SU-DHL-6 (cell line): Measurements from ENCODE around the gene PODN.

Experiments used
- EZH2phosphoT487 ChIP-seq: fragments of 200-600 bp; sonication (generic), shearing (Covaris generic); conservative IDR thresholded peaks from 2 replicates; pipeline ENCODE4 v1.6.1; 2018; ENCODE audit warnings: mild to moderate bottlenecking, antibody characterized with exemption, low read length, moderate library complexity, mixed read lengths
- TF ChIP-seq, protein P1 (sequence below): fragments of 200-600 bp; sonication (generic); IDR thresholded peaks from one replicate; pipeline ENCODE4 v1.5.1; 2017; ENCODE audit warnings: antibody characterized with exemption, mild to moderate bottlenecking, low read length, moderate library complexity; ENCODE audit not compliant: insufficient read depth, poor library complexity, severe bottlenecking

DNA sequence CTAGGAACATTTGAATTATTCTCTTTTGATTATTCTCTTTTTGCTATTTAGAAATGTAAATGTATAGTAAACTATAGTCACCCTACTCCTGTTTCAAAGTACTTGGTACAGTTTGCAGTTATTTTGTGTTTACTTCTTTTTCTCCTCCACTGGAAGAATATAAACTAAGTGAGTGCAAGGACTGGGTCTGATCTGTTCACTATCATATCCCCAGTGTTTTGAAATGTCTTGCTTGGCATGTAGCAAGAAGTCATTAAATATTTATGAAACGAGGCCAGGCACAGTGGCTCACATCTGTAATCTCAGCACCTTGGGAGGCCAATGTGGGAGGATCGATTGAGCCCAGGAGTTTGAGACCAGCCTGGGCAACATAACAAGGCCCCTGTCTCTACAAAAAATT lies 35.8 kb upstream of the PODN start:
- TF ChIP-seq, protein P1, sequence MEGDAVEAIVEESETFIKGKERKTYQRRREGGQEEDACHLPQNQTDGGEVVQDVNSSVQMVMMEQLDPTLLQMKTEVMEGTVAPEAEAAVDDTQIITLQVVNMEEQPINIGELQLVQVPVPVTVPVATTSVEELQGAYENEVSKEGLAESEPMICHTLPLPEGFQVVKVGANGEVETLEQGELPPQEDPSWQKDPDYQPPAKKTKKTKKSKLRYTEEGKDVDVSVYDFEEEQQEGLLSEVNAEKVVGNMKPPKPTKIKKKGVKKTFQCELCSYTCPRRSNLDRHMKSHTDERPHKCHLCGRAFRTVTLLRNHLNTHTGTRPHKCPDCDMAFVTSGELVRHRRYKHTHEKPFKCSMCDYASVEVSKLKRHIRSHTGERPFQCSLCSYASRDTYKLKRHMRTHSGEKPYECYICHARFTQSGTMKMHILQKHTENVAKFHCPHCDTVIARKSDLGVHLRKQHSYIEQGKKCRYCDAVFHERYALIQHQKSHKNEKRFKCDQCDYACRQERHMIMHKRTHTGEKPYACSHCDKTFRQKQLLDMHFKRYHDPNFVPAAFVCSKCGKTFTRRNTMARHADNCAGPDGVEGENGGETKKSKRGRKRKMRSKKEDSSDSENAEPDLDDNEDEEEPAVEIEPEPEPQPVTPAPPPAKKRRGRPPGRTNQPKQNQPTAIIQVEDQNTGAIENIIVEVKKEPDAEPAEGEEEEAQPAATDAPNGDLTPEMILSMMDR, result no peak
- no peak for TF ChIP-seq EZH2phosphoT487
